ENCODE data around the gene THEM5. TPM values are rescaled to one million over a fixed set of nuclear protein-coding genes. Genes with fewer than 3 reads are reported as not detected.
A peak's percentile ranks its signal among the peaks of the same experiment; 100 is the strongest.

THEM5 gene
- total RNA-seq, 1 donor from 2014 or later = not detected

DNA sequence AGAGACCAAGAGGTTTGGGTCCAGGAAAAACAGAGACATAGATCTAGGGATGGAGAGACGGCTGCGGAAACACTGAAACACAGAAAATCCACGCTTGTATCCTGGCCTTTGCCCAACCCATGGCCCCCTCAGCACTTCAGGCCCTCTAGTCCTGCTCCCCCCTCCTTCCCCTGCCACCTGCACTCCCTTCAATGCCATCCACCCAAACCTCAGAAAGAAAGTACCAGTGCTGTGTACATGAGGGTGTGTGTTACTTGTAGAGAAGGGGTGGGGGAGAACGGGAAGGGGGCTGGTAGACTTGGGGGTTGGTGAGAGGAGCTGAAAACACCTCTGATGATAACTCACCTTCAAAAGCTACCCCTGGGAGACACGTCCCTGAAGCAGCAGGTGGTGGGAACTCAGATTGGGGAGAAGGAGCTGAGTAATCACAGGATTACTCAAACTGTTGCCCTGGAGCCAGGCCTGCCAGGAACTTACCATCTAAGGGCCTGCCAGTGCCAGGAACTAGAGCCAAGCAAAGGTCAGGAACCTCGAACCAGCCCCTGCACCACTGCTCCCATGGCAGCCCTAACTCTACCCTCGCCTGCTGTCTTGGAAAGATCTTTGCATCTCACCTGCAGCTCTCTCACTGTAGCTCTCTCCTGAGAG, 33.4 kb downstream of the THEM5 start:
- DNase-seq = no peak

DNA sequence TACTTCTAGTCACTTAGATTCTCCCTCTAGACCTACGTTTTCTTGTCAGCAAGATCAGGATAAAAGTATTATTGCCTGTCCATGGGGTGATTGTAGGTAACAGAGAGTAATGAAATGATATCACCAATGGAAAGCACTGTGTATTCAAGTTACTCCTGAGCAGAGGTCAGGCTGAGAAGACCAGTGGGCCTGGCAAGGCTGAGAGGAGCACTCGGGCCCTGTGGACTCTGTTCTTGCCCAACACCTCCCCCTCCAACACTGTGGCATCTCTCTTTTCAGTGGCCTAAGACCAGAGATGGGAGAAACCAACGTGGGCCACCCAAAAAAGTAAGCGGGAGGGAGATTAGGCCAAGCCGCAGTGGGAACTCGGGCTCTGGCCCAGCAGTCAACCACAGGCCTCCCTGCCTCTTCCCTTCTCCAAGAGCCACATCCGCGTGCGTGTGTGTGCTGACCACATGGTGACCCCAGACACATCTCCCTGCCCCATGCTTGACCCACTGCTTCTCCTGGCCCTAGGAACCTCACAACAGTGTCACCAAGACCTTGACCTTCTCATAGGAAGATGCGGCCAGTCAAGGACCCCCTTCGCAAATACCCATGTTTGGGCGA, 34.2 kb downstream of the THEM5 start:
- DNase-seq = no peak

DNA sequence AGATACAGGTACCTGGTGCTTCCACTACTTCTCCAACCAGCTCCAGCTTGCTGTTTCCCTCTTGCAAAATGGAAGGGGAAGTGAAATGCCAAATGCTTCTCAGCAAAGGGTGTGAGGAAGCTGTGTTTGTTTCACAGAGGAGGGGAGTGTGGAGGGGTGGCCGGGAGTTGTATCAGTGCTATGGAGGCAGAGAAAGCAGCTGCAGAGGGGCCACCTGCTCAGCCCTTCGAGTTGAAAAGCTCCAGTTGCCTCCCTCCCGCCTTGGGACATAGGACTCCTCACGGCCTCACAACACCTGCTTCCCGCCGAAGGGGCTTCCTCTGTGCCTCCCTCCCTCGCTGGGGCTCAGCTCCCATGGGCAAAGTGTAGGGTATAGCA, 36.2 kb downstream of the THEM5 start:
- DNase-seq = peak; percentile 82

DNA sequence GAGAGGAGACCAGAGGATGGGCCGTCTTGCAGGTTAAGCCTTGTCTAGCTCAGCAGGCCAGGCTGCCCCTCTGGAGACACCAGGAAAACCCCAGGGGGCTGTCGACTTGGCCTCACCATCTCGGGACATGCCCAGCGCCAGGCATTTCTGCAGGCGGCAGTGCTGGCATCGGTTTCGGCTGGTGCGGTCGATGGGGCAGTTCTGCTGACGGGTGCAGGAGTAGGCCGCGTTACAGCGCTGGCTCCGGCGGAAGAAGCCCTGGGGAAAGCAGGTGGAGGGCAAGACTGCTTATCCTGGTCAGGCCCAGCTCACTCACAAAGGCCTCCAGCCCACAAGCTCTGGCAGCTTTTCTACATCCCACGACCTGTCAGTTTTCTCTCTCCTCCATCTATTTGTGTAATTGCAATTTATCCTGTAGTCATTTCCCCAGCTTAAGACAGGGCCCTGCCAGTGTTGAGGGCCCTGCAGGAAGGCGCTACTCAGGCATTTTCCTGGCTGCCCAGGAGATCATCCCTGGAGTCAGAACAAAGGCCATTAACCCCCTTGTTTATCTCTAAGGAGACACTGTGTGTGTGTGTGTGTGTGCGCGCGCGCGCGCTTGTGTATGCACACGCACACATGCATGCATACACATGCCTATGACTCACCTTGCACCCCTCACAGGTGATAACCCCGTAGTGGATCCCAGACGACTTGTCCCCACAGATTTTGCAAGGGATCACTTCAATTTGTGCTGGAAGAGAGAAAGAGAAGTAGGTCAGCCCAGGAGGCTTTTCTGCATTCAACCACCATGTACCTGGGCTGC, 36.8 kb downstream of the THEM5 start:
- no peak for DNase-seq

DNA sequence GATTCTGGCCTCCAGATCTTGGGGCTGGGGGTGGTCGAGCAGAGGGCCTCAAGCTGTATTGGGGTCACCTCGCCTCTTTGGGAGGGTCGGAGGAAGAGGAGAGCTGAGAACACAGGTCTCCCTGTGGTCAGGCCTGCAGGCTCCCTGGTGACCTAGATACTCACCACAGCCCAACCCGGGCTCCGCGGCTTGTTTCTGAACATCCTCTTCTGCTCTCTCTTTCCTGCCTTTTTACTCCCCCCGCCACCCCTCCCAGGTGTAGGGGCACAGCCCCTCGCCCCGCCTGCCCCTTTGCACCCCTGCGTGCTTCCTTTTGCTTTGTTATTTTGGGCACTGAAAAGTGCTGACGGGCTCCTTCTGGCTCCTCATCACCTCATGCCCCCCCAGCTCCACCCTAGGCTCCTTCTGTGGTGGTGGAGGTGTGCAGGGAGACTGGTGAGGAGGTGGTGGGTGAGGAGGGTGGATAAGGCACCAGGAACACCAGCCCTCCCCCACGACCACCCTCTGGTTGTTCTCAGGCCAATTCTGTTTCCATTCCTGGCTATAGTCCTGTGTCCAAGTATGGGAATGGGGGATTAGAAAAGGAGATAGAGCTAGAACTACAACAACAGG, 37.7 kb downstream of the THEM5 start:
- DNase-seq = no peak

DNA sequence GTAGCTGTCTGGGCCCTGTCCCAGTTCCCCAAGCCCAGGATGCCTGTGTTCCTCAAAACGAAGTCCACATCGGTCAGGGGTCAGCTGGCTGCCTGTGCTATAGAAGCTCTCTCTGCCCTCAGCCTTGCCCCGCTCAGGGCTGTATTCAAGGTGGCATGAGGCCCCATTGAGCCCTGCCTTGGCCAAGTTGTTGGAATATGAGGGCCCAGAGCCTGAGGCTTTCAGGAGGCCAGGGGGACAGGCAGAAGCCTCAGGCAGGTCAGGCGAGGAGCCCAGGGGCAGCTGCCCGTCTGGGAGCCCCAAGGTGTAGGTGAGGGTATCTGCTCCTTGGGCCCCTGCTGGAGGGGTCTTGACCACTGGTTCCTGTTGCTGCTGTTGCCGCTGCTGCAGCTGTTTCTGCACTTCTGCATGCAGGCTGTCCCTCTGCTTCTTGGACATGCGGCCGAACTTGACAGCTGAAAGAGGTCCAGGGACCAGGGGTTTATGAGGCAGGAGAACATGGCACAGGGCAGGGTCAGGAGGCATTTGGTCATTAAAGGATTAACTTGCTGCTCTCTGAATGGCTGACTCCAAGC, 38.5 kb downstream of the THEM5 start:
- DNase-seq = no peak

DNA sequence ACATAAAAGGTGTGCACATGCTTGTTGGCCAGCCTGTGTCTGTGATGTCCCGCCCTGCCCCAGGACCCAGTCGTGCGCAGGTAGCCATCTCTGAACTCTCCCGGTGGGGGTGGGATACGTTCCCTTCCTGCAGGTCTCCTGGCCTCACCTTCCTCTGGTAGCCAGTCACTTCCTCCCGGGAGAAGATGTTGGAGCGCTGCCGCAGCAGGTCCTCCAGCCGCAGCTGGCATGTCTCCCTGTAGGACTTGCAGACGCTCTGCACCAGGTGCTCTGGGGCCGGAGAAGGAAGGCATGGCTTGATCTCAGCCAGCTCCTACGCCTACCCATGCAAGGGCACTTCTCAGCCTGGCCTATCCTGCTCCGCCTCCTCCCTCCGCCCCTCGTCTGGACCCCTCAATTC, 39.1 kb downstream of the THEM5 start:
- DNase-seq = no peak

DNA sequence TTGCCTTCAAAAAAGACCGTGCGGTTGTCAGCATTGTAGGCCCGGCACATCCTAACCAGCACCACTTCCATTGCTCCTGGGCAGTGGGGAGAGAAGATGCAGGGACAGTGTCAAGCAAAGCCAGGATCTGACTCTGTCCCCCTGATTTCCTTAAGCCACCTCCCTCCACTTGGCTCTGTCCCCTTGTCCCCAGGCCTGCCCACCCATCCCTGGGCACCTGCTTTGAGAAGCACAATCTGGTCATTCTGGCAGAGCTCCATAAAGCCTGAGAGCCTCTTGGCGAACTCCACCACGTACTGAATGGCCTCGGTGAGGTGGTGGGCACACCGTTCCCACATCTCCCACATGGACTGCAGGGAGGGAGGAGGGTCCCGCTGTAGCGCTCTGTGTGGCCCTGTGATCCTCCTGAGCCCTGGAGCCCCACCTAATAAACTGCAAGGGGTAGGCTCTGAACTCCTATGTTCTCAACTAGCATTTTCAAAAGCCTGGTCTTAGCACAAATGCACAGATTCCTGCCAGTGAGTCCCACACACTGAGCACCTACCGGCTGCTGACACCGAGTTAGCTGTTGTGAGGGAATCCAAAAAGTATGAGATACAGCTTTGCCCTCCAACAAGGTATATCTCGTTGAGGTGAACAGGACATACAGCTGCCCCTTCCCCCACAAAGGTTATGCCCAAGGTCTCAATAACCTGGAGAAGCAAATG, 40.1 kb downstream of the THEM5 start:
- no peak for DNase-seq

DNA sequence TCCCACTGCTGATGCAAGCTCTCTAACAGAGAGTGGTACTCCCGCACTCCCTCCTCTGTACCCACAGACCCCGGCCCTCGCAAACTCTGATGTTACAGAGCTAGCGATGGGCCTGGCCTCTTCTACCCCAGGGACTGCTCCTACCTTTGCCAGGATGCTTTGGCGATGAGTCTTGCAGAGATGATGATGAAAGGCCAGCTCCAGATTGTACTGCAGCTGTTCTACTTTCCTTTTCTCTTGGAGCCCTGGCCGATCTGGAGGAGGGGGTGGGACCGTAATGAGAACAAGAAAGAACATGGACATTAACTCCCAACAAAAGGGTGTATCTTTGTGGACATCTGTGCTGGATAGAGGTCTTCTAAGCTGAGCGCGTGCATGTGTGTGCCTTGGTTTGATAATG, 42.3 kb downstream of the THEM5 start:
- peak; percentile 26 for DNase-seq

DNA sequence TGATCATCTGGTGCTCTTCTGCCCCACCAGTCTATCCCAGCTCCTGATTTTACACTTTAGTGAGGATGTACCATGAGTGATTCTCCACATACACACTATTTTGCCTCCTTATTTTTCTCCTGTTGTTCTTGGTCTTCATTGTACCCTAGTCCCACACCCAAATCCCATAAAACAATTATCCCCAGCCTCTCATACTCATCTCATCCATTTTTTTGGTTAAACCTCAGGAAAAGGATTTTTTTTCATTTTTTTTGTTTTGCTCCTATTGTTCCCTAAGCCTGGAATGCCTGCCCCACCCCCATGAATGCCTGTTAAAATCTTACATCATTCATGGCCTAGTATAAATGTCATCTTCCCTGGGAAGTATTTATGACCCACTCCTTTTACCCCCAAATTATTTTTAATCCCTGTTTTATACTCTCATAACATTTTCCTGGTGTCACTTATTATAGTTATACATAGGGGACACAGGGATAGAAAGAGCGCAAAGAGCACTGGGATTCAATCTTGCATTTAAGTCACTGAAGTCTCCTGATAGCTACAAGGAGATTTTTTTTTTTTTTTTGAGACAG, 43.4 kb downstream of the THEM5 start:
- no peak for DNase-seq

DNA sequence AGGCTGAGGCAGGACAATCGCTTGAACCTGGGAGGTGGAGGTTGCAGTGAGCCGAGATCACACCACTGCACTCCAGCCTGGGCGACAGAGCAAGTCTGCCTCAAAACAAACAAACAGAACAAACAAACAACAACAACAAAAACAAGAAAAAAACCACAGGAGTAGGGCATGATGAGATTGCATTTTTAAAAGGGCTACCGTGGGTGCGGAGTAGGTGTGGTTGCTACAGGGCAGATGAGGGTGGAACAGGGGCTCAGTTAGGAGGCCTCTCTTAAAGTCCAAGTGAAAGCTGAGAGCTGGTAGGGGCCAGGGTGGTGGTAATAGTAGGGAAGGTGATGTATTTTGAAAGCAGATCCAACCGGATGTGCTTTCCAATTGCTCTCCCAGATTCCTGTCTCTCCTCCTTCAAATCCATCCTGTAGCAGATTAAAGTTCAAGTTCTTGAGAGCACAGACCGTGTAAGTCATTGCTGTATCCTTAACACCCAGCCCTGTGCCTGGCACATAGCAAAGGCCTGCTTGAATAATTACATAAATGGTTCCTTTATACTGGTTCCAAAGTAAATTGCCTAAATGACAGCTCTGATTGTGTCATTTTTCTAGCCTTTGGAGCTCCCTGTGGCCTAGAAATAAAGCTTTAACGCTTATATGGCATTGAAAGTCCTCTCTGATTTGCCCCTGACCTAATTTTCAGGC, 44.1 kb downstream of the THEM5 start:
- no peak for DNase-seq

DNA sequence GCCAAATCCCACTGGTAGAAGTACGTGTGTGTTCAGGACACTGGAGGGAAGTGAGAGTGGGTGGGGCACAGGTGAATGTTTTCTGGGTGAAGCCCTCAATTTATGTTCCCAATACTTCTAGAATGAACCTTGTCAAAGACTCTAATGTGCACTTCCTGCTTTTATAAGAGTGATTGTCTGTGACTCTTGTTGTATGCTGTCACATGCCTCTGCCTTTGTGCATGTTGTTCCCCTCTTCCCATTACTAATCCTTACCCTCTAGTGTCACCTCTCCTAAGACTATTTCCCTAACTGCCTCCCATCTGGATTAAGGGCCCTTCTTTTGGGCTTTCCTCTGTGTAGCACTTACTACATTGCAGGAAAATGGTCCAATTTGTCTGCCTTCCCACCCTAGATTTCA, 45.7 kb downstream of the THEM5 start:
- DNase-seq = no peak

DNA sequence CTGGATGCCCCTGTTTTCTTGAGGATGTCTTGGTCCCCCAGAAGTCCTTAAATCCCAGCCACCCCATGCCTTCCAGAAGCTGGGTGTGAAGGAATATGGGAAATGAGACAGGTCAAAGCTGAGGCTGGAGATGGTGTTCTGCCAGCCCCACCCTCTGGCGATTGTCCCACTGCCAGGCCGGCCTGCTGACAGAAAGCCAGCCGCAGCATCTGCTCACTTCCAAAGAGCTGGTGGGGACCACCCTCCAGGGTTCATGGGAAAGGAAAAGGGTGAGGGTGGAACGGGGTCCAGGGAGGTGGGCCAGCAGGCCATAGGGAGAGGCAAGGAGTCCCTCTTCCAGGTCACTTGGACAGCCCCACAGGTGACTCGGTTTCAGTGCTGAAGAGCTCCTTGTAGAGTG, 46.4 kb downstream of the THEM5 start:
- DNase-seq = peak; percentile 22

DNA sequence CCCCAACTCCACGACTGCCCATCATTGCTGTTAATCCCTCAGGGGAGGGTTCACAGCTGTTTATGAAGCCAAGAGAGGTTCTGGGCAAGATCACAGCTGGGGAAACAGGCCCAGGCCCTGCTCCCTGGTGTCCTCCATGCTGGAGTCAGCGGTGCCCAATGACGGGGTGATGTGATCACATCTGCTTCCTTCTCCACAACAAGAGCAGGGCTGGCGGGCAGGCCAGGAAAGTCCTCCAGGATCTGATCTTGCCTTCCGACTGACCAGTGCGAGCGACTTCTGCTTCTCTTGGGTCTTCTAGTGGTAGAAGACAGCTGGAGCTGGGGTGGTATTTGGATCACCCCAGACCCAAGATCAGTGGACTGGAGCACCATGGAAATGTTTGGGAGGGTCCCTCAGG, 47.3 kb downstream of the THEM5 start:
- no peak for DNase-seq

DNA sequence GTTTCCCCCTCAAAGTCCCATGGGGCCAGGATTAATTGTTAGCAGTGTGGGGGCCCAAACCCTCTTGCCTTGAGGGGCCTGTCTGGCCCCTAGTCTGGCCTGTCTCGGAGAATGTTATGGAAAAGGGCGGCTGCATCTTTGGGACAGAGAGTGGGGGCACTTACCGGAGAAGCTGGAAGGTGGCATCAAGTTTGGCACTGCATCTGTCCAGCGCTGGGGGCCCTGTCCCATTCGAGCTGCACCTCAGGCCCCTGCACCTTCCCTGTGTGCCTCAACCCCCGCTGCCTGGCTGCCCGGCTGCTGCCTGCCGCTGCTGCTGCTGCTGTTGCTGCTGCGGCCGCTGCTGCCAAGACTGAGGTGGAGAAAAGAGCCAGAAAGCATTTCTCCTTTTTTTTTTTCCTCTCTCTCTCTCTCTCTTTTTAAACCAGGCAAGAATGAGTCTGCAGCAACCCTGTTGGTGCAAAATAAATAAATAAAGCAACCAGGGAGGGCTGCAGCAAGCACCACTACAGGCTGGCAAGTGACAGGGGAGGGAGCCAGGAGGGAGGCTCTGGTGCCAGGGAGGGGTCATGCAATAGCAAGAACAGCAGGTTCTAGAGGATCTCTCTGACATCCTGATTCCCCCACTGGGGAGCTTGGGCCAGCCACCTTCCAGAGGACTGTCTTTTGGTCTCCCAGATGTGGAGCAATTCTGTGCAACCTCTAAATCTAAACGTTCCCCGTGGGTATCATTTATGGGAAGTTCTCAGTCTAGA, 48.3 kb downstream of the THEM5 start, which contains the start of gene LINGO4:
TSS of gene LINGO4 (minus strand) at position 354 of the 755 bp plus-strand sequence. CDS start 2,715 bp downstream, outside the sequence.
- no peak for DNase-seq

DNA sequence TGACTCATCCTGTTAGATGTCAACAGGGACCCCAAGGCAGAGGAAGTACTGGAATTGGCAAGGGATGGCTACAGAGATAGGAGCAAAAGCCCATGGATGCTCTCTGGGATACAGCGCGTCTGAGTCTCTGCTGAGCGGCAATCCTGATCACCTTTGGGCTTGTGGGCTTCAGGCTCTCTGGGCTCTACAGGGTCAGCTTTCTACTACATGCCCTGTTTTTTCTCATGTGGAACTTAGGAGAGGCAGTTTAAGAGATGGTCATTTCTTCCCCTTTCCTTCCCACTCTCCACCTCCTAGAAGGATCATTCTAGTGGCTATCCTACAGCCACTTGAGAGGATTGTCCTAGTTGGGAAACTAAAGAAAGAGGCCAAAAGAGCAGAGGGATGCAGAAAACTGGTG, 49.6 kb downstream of the THEM5 start:
- DNase-seq = no peak

DNA sequence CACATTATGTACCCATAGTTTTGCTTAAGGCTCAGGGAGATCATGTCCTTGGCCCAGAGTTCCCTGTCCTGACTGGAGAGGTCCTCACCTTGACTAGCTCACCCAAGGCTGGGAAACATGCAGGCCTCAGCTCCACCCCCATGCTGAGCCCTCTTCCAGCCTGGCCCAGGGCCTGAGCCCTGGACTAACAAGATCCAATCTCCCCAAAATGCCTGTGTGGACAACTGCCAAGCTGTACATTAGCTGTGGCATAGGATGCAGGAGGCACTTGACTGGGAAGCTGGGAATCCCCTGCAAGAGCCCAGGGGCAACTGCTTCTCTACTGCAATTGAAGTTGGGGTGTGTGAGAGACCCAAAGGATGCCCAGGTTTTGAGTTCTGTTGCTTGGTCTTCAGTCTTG, 50.3 kb downstream of the THEM5 start:
- no peak for DNase-seq

DNA sequence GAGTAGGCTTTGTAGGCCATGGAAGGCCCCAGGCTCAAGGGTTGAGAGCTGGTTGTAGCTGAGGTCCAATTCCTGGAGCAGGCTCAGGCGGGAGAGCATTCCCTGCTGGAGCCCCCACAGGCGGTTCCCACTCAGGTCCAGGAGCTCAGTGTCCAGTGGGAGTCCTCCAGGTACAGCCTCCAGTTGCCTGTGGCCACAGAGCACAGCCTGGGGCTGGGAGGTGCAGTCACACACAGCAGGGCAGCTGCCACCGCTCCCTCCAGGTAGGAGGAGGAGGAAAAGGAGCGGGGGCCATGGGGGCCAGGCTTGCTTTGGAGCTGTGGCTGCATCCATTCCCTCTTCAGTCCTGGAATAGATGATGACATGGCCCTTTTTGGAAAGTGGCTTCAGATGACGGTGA, 51.1 kb downstream of the THEM5 start:
- DNase-seq = no peak

DNA sequence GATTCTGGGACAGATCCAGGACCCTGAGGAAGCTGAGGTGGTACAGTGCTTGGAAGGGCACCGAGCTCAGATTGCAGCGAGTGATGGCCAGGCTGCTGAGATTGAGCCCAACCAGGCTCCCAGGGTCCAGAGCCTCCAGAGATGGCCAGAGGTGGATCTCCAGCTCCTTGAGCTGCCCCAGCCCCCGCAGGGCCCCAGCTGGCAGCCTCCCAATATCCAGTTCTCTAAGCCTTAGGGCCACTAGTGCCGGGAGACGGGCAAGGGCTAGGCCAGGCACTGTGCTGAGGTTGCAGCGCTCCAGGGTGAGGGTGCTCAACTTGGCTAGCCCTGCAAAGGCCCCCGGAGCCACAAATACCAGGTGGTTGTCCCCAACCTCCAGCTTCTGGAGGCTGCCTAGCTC, 51.7 kb downstream of the THEM5 start:
- DNase-seq = no peak

DNA sequence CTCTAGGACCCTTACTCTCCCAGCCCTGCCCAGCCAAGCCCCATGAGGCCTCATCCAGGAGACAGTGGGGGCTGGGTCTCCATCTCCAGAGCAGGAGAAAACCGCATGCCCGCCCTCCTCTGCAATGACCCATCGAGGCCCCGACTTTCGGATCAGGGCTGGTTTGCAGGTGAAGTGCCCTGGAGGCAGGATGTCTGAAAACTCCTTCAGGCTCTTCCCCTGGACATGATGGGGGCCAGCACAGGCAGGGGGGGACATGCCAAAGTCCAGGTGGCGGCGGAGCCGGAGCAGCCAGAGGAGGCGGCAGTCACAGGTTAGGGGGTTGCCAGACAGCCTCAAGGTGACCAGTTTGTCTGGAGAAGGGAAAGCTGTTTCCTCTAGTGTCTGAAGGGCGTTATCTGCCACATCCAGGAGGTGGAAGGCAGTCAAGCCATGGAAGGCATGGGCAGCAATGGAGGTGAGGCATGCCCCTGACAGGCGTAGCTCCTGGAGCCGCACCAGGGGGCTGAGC, 52.1 kb downstream of the THEM5 start:
- DNase-seq = no peak

Data from tongue (tissue), 2 donors.